ENCODE data around the gene BLOC1S1.

The BLOC1S1 gene

GRCh38 chr12:55695349-55695748 is 20.5 kb upstream of the BLOC1S1 start:
- DNase-seq: no peak

DNA sequence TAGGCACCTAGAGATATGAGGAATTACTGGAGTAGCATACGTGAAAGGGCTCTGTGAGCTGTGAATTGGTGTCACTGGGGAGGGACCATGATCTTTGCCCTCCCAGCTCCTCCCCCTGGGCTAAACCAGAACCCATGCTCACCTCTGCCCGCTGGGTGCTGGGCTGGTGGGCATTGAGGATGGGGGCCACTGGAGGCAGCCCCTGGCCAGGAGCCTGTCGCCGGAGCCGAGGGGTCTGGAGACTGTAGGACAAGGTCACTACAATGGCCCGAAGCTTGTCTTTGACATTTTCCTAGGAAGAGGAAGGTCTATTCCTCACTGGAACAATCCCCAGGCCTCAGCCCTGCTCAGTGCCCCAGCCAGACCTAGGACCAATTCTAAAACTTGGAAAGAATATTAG is 19.7 kb upstream of the BLOC1S1 start:
- no peak for DNase-seq

DNA sequence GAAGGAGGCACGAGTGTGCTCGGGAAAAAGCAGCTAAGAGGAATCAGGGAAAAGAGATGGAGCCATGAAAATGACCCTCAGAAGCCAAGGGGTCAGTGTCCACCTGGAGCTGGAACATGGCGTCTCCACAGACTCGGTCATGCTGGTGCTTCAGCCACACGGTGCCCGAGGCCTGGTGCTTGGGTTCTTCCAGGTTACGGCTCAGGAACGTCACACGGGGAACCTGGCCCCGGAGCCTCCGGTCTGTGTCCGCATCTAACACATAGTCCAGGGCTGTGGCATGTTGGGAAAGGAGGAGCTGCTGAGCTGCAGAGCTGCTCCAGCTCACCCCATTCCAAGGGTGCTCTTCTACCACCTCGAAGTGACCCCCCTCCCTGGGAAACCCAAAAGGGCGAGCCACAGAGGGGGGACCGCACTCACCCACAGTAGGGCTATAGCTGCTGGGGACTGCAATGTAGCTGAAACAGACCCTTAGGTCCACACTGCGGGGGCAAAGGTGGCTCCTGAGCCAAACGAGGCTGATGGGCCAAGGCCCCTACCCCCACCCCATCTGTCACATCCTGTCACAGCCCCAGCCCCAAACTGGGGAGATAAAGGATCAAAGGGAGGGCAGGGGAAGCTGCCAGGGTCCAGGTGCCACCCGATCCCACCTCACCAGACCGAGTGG is 18.9 kb upstream of the BLOC1S1 start:
- DNase-seq: no peak

GRCh38 chr12:55697686-55698085 is 18.2 kb upstream of the BLOC1S1 start:
- DNase-seq: no peak

GRCh38 chr12:55698241-55698955 is 17.4 kb upstream of the BLOC1S1 start:
- no peak for DNase-seq

- no peak for DNase-seq
Observed at GRCh38 chr12:55698965-55699364, 16.9 kb upstream of the BLOC1S1 start.

DNA sequence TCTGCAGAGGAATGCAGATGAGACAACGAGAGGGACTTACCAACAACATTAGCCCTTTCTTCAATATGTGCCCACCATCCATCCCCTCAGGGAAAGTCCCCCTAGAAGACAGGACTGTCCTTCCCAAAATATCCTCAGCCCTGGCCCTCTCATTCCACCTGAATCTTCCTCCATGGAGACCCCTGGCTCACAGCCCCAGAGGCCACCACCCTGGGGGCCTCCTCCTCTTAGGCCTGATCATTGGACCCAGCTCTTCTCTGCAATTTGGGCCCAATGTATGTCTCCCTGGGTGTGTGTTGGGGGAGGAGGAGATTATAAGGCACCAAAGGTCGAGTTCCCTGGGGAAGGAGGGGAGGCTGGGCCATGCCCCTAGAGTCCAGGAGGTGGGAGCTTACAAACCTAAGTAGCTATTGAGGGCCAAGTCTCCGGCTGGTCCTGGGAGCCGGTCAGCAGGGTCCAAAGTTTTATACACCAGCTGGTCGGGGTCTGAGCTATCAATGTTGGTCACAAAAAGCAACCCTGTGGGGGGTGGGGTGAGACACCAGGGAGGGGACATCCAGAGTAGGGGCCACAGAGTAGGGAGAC is 16.3 kb upstream of the BLOC1S1 start:
- DNase-seq: no peak

DNA sequence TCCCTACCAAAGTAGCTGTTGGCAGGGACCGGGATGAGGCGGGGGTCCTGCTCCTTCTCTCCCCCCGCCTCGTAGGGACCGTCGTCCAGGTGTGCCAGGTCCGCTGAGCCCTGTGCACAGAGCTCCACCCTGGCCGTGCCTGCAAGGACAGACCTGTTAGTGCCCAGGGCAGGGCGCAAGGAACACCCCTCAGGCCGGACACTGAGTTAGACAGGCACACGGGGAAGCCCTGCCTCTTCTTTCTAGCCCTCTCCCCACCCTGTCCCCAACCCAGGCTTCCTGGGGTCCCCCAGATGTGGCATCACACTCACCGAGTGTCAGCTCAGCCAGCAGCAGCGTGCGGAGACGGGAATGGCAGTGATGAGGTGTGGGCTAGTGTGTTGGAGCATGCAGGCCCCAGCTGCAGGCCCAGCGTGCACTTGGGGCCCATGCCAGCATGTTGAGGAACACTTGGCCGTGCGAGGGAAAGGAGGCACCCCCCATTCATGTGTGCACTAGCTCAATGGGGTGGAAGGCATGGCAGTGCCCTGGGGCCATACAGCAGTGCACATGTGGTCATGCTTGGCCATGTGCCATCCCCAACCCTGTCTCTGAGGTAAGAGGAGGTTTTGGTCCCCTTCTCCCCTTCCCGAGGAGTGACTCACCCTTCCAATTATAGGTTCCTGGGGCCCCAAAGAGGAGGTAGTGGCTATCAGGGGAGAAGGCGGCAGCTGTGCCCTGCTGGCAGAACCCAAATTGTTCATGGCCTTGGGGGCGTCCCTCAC is 15.4 kb upstream of the BLOC1S1 start:
- DNase-seq: no peak

DNA sequence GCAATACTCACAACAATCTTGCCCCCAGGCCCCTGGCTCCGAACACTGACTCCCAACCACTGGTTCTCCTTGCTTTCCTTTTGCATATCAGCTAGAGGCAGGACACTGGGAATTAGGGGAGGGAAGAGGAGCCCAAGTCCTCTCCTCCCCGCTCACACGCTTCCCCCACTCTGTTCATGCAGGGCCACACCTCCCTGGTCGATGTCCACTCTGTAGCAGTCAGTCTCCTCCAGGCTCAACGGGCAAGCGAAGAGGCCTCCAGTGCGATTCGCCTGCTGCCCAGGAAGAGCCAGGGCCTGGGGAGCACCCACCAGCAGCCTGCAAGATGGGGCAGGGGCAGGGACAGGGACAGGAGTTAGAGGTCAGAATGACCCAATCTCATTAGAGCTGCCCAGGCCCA is 13.0 kb upstream of the BLOC1S1 start:
- DNase-seq: no peak

DNA sequence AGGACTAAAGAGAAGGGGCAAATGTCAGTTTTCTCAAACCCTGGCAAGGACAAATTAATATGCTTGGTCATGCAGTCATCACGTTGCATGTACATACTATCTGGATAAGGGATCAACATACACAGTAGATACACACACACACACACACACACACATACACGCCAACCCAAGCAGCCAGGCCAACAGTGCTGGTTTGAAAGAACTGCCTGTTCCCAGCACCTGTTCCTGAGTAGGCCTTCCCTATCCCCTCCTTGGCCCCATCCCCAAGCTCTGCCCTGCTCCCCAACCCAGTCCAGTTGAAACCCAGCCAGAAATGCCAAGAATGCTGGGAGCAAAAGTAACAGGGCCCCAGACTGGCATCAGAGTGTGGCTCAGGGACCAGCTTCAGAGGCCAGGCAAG is 12.6 kb upstream of the BLOC1S1 start:
- DNase-seq: no peak

DNA sequence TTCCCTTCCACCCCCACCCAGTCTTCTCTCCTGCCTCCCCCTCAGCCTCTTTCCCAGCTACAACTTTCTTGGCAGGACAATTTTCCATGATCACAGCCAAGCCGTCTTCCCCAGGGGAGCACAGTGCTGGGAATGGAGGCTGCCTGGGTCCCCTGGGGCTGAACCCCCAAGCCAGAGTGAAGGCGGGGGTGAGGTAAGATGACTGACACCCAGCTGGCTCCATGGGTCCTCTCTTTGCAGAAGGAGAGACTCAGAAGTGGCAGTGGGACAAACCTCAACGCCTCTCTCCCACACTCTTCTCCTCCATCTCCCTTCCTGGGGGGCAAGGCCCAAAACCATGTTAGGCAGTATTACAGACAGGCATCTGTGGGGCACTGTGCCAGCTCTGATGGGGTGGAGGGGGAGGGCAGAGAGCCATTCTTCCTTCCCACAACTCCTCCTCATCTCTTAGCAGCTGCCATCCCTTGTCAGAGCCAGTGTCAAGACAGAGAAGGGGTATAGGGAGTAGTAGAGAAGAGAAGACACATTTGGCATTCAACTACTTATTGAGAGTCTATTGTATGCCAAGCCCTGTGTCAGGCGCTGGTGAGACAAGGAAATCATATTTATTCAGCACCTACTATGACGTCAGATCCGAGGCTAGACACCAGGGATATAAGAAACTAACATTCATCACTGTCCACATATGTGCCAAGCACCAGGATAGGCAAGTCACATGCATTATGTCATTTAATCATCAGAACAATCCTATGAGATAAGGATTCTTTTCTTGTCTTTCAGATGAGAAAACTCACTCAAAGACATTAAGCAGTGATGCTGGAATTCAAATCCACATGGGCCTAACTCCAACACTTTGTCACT is 11.7 kb upstream of the BLOC1S1 start:
- no peak for DNase-seq

- no peak for DNase-seq
Observed at GRCh38 chr12:55704824-55705718, 10.8 kb upstream of the BLOC1S1 start.

DNA sequence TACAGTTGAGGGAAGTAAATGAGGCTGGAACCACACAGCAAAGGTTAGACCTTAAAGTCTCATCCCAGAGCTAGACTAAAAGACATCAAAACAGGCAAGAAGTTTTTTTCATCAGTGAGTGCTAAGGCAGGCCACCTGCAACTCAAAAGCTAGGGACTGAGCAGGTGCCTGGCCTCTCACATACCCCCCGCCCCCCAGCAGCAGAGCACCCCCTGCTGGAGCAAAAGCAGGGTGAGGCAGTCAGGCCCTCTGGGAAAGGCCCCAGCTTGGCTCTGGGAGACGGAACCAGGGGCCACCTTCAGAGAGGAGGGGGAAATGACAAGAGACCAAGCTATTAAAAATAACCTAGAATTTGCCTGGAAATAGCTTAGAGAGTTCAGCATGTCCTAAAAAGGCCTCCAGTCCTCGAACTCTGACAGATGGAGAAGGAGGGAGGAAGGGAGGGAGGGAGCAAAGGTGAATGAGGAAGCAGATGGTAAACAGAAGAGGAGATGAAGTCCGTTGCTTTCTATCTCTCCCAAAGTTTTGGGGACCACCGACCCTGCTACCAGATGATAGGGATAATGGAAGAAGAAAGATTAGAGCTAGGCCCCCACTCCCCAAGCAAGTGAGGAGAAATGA is 10.0 kb upstream of the BLOC1S1 start:
- DNase-seq: no peak

GRCh38 chr12:55706568-55707218 is 9.2 kb upstream of the BLOC1S1 start:
- DNase-seq: no peak

- DNase-seq: no peak
Observed at GRCh38 chr12:55707219-55707671, 8.6 kb upstream of the BLOC1S1 start.

GRCh38 chr12:55707841-55708694 is 7.8 kb upstream of the BLOC1S1 start, which contains the start of gene ITGA7:
Gene ITGA7, minus strand, starts transcription at chr12:55707904. Its CDS starts 222 bp downstream, at chr12:55707682.
- no peak for DNase-seq

- no peak for DNase-seq
Observed at GRCh38 chr12:55708695-55709233, 7.1 kb upstream of the BLOC1S1 start.

DNA sequence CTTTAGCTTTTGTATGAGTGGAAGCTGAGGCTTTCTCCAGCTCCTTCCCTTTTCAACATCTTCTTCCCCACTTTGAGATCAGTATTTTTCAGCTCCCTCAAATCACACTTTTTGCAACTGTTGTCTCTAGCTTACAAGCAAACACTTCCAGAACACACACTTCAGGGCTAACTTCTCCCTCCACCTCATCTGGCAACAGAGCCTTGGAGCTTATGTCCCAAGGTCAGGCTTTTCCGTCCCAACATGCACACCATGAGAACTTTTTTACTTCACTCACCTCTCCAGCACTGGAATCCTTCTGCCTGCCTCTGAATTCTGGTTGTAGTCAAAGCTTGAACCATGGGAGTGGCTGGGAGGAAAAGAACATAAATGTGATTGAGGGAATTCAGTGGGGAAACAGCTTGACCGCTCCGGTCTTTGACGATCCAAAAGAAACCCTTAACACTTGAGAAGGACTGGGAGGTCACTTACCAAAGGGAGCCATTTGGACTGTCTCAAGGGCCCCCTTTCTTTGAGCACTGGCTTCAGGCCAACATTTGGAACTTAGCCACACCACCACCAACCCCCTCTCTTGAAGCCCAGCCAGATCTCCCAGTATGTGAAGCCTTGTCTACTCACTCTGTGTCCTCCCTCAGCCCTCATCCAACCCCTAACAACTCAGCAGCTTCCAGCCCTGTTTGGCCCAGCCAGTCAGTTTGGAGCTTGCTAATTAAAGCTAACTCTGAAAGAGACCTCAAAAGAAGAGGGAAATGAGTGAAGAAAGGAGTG is 3.9 kb upstream of the BLOC1S1 start:
- DNase-seq: no peak

Measured in NCI-H2081 treated with DMSO at 0.1 percent for 48 hours (cell line).